DMS53 treated with DMSO at 0.1 percent for 48 hours (cell line): ENCODE data around the gene ATOH8.

Experiments used
- DNase-seq: peaks from one replicate; lab custom pipeline; 2025; ENCODE audit not compliant: unreplicated experiment; lab: John Stamatoyannopoulos, UW

The ATOH8 gene

DNA sequence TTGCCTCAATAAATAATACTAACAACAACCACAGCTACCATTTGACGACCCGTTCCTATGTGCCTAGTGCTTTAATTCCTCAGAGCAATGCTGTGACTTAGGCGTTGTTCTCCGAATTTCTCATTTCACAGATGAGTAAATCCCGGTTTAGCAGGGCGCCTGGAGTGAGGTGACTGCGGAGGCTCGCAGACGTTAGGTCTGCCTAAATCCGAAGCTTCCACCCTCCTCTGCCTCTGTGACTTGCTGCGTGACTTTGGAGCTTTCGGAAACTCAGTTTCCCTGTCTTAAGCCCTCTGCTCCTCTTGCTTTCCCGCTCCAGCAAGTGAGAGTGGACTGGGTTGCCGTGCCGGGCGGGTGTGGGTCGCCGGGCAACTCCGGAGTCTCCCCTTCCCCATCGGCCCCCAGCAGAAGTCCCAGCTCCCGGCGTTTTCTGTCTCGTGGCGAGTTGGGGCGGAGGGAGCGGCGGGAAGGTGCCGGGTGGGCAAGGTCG, 711 bp upstream of the ATOH8 start:
- DNase-seq = no peak

- DNase-seq = peak; percentile 47
These were observed 713 bp downstream of the ATOH8 start for GRCh38 chr2:85754313-85755095.

DNA sequence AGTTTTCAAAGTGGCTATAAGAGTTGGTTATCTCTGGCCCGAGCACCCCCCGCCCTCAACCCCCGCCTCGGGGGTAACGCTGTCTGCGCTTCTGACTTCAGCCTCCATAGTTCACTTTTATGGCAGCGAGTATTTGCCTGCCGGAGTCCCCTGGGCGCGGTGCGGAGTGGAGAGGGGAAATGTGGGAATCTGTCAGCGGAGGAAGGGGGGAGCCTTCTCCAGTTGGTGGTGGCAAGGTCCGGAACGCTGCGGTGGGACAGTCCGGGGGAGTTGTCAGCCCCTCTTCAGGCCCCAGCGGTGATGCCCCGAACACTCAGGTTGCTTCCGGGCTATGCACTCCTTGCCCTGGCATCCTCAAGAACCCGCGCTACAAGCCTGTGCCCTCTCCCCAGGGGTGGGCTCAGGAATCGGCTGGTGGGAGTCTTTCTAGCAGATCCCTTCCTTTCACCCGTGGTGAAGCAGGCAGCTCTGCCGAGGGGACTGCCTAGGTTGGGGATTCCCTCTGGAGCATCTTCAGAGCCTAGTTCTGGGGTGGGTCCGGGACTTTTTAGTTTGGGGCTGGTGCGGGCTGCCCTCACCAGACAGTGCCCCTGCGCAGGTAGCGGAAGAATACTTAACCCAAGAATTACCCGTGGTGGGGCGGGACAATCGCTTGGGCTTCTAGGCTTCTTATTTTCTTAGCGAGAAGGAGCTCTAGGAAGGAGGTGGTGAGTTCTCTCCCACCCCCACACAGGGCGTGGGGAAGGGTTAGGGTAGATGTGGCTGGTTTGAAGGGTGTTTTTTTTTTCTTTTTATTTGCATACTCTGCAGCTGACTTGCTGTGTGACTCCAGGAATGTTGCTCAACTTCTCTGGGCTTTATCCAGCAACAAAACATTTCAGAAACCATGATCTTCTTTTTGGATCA, 1.6 kb downstream of the ATOH8 start:
- DNase-seq = no peak

DNA sequence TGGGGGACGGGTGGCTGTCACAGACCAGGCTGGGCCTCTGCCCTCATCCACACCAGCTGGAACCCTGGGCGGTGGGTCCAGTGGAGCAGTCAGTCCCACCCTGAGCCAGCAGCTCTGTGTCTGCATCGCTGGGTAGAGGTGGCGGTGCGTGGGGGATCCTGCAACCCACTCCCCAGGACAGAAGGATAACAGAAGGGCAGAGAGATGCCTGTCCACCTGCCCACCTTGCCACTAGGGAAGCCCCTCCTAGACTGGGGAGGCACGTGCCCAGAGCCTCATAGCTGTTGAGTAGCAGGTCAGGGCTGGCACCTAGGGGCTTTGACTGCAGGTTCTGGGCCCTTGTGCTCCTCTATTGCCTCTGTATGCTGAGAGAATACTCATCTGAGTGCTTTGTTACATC, 2.4 kb downstream of the ATOH8 start:
- no peak for DNase-seq

- peak; percentile 94 for DNase-seq
These were observed 3.1 kb downstream of the ATOH8 start for GRCh38 chr2:85756822-85757435.

DNA sequence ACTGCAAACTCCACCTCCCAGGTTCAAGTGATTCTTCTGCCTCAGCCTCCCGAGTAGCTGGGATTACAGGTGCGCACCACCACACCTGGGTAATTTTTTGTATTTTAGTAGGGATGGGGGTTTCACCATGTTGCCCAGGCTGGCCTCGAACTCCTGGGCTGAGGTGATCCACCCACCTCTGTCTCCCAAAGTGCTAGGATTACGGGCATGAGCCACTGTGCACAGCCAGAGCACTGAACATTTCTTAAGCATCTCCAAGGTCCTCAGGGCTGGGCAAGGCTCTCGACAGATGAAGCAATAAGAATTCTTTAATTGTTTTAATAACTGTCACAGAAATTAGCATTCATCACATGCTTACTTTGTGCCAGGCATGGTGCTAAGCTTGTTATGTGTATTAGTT, 4.1 kb downstream of the ATOH8 start:
- no peak for DNase-seq

DNA sequence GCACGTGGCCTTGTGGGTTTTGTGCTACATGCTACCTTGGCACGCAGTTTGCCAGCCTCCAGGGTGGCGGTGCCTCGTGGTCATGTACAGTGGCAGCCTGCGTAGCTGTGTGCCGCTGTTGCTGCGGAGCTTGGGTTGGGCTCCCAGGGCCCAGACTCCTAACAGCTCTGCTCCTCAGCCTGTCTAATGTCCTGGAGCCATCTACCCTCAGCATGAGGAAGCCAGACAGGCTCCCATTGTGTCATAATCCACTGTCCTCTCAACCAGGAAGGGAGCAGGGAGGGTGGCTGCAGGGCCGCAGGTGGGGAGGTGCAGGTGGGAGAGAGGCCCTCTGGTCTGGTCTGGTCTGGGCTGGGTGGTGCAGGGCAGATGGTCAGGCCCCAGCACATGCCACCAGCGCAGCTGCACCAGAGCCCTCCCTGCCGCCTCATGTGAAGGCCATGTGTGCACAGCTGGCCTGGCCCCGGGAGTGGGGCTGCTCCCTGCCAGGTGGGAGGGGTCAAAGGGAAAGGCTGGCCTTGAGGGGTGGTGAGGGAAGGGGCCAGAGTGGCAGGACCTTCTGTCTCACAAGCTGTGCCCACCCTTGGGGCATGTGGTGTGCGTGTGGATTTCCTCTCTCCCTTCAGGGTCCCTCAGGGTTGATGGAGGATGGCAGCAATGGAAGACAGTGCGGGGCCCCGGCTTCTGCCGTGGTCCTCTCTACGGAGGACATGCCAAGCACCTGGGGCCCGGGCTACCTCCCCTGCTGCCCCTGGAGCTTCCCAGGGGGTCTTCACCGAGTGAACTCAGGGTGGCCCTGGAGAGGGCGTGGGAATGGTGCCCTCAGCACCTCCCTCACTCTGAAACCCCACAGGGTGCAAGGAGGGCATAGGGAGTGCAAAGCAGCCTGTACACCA, 4.8 kb downstream of the ATOH8 start:
- DNase-seq = peak; percentile 96

- DNase-seq = no peak
These were observed 5.4 kb downstream of the ATOH8 start for GRCh38 chr2:85759257-85759613.

DNA sequence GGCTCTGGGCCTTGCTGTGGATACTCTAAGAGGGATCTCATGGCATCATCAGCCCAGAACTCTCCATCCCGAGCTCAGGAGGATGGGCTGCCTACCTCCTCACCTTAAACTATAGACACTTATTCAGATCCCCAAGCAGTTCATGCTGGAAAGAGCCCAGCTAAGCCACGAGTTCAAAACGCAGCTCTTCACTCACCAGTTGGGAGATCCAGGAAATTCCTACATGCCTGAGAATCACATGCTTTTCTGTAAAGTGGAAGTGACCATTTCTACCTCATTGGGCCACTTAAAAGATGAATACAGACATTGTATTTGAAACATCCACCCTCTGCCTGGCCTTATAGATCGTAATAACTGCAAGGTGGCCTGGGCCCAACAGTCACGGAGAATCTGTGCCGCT, 6.6 kb downstream of the ATOH8 start:
- DNase-seq = no peak

DNA sequence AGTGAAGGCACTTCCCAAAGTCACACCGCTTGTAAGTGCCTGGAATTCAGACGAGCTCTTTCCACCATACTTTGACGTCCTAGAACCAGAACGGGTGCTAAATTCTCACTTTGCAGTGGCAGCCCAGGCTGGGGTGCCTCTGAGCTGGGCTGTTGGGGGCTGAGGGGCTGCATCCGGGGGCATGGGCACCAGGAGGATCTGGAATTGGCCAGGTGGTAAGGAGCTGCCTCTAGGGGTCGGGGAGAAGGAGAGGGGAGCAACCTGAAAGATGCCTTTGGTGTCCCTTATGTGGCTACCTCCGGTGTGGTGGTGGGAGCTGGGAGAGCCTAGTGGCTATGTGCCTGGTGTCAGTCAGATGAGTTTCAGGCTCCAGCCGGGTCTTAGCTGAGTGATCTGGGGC, 7.1 kb downstream of the ATOH8 start:
- DNase-seq = no peak

DNA sequence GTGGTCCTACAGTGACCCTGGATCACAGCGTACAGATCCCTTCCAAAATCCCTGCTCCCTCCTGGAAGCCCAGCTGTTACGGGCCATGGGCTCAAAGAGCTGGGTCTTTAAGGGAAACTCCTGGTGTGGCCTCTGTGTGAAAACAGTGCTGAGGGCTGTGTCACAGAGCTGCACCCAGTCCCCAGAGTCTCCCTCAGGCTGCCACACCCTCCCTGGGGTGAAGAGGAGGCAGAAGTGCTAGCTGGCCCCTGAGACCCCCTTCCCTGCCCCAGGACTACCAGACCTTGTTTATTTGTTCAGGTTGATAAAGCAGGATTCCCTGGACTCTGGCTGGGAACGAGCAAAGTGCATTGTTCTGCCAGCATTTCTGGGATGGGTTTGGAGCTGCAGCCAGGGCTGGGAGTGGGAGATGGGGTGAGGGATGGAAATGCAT, 7.7 kb downstream of the ATOH8 start:
- DNase-seq = no peak

GRCh38 chr2:85761946-85762345, 8.2 kb downstream of the ATOH8 start:
- DNase-seq = no peak

DNA sequence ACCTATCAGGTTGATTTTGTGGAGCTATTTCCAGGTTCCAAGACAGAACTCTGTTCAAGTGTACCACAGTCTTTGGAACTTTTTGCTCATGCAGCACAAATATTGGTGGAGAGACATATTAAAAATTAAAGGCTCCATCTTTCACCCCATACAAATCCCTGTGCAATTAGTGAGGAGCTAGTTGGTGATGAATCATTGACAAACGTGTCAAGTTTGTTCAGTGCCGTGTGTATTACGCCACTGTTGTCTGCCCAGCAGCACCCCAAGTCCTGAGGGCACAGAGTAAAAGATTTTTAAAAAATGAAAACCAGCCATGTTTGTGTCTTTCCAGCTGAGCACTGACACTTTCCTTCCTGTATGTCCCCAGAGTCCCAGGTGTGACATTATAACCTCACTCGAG, 9.3 kb downstream of the ATOH8 start:
- DNase-seq = no peak

DNA sequence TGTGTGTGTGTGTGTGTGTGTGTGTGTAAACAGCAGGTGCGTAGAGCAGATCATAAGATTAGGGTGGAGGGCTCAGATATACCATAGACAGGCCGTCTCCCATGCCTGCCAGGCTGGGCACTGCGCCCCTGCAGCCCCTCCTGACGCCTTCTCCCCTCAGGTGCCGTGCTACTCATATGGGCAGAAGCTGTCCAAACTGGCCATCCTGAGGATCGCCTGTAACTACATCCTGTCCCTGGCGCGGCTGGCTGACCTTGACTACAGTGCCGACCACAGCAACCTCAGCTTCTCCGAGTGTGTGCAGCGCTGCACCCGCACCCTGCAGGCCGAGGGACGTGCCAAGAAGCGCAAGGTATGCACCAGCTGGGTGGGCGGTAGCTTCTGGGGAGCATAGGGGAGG, 10.0 kb downstream of the ATOH8 start:
- DNase-seq = no peak

GRCh38 chr2:85765081-85765731, 11.4 kb downstream of the ATOH8 start:
- DNase-seq = no peak

DNA sequence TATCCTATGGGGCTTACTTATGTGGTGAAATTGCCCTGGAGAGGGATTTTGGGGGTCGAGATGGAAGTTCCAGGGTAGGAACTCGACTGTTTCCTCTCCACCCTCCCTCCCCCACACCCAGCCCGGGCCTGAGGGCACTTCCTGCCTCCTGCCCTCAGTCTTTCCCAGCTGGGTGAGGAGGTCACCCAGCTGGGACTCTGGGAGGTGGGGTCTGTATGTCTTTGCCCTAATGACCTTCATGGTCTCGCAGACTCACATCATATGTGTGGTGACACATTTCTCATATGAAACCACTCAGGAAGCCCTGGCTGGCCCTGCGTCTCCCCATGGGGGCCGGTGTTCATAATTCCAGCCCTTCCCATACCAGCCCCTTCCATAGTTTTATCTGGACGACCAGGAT, 12.4 kb downstream of the ATOH8 start:
- DNase-seq = no peak

GRCh38 chr2:85767803-85768665, 14.2 kb downstream of the ATOH8 start:
- no peak for DNase-seq

DNA sequence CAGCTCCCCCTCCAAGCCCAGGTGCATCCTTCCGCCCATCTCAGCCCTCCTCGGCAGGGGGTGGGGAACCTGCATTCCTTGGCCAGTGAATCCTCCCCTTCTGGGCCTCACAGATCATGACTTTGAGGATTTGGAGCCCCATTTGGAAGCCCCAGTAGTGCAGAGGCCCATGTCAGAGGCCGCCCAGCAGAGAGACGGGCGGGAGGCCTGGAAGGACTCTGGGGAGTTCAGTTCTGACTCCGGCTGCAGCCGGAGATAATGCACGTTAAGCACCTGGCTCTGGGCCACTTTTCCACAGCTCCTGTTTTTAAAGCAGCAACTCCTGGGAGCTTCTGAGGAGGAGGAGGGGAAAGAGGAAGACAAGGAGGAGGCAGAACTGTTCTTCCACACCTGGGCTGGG, 14.9 kb downstream of the ATOH8 start:
- DNase-seq = no peak
